RWPE2 (cell line): ENCODE measurements around the gene HPDL.

ENCODE experiments used
- ATAC-seq: fragments of 200-7000 bp; cut with Tn5 transposase; 3 replicates; pipeline ENCODE4 v1.9.1; 2021; ENCODE audit warnings: low read depth
- DNase-seq: peaks from one replicate; pipeline ENCODE4 v3.0.0-alpha.2; 2020; ENCODE audit warnings: low spot score
- H3K27ac ChIP-seq: fragments of 450-650 bp; 2 replicates; pipeline ENCODE4 v1.5.1; 2017; ENCODE audit warnings: mild to moderate bottlenecking; ENCODE audit not compliant: poor library complexity, severe bottlenecking
- H3K27me3 ChIP-seq: fragments of 250-450 bp; sonication (Bioruptor Pico); 2 replicates; pipeline ENCODE4 v1.5.1; 2021; ENCODE audit warnings: mild to moderate bottlenecking, moderate library complexity; ENCODE audit not compliant: insufficient read depth, poor library complexity, severe bottlenecking
- H3K36me3 ChIP-seq: fragments of 250-450 bp; sonication (Bioruptor Pico); 2 replicates; pipeline ENCODE4 v1.5.1; 2020; ENCODE audit warnings: low read depth, mild to moderate bottlenecking, moderate library complexity
- H3K4me1 ChIP-seq: fragments of 250-450 bp; sonication (Bioruptor Pico); 2 replicates; pipeline ENCODE4 v1.5.1; 2021; ENCODE audit warnings: mild to moderate bottlenecking, moderate library complexity; ENCODE audit not compliant: insufficient read depth, poor library complexity, severe bottlenecking
- H3K4me3 ChIP-seq: fragments of 250-450 bp; sonication (Bioruptor Pico); 2 replicates; pipeline ENCODE4 v1.5.1; 2021; ENCODE audit warnings: mild to moderate bottlenecking, moderate library complexity; ENCODE audit not compliant: severe bottlenecking
- H3K9me3 ChIP-seq: fragments of 250-450 bp; sonication (Bioruptor Pico); 2 replicates; pipeline ENCODE4 v1.5.1; 2021; ENCODE audit warnings: mild to moderate bottlenecking, moderate library complexity; ENCODE audit not compliant: severe bottlenecking
- CTCF ChIP-seq: fragments of 450-650 bp; IDR thresholded peaks from one replicate; pipeline ENCODE4 v1.5.1; 2017; ENCODE audit warnings: mild to moderate bottlenecking, moderate library complexity; ENCODE audit not compliant: poor library complexity, severe bottlenecking

HPDL gene

GRCh38 chr1:45335855-45336324 lies 9.2 kb downstream of the HPDL start:
- DNase-seq, result no peak
- peak overlapping the region; percentile 37 for H3K27ac ChIP-seq
- 0 out of 3 replicates have a peak, but pooled peaks have one; percentile 12 for ATAC-seq
- no peaks in the 10 kb centered on the region for H3K27me3 ChIP-seq
- H3K4me1 ChIP-seq, result no peaks in the 10 kb centered on the region
- no peak for TF ChIP-seq CTCF
- H3K4me3 ChIP-seq, result no peak overlapping the region
- H3K36me3 ChIP-seq, result peaks cover 19% of the 10 kb centered on the region
- H3K9me3 ChIP-seq, result no peaks in the 10 kb centered on the region

DNA sequence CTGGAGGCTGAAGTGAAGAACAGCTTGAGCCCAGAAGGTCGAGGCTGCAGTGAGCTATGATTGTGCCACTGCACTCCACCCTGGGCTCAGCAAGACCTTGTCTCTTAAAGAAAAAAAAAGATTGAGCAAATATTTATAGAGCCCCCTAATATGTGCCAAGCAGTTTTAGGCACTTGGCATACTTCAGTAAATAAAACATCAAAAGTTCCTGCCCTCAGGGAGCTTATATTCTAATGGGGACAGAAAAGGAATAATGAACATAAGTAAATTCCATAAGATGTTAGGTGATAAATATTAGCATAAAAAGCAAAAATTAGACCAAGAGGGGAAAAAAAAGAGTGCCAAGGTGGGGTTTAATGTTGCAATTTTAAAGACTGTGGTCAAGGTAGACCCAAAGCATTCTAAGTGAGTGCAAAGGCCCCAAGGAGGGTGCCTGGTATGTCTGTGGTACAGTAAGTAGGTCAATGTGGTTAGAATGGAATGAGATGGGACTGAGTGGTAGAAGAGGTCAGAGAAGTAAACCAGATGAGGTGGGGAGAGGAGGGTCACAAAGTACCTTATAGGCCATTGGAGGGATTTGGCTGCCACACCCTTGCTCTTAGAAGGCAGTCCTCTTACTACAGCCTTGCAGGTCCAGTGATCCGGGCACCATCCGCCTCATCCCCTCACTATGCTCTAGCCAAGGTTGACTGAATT lies 11.1 kb downstream of the HPDL start:
- Histone ChIP-seq H3K36me3 (peaks cover 31% of the 10 kb centered on the region), H3K4me1 (no peaks in the 10 kb centered on the region), H3K4me3 (no peak overlapping the region), H3K27me3 (no peaks in the 10 kb centered on the region), H3K9me3 (no peaks in the 10 kb centered on the region), H3K27ac (no peak overlapping the region)
- ATAC-seq (no peak), DNase-seq (no peak)
- no peak for TF ChIP-seq CTCF

GRCh38 chr1:45339789-45340558 lies 13.3 kb downstream of the HPDL start, which contains the start of the genes MUTYH and TOE1:
Gene MUTYH (minus strand): TSS chr1:45340440. CDS start chr1:45334505, 5,935 bp downstream.
Gene TOE1 (plus strand): TSS chr1:45340170. CDS start chr1:45340253, 83 bp downstream.
- no peaks in the 10 kb centered on the region for H3K27me3 ChIP-seq
- peak within 1 kb of the TSS; percentile 81 for H3K27ac ChIP-seq
- H3K4me3 ChIP-seq, result peak within 1 kb of the TSS; percentile 55
- TF ChIP-seq CTCF, result no peak
- DNase-seq (peak; percentile 95), ATAC-seq (peak; percentile 82)
- H3K4me1 ChIP-seq, result no peaks in the 10 kb centered on the region
- H3K36me3 ChIP-seq, result peaks cover 34% of the 10 kb centered on the region
- H3K9me3 ChIP-seq, result no peaks in the 10 kb centered on the region

GRCh38 chr1:45340816-45341466 lies 14.2 kb downstream of the HPDL start:
- DNase-seq (no peak), ATAC-seq (no peak)
- H3K9me3 ChIP-seq, result no peaks in the 10 kb centered on the region
- H3K4me1 ChIP-seq, result no peaks in the 10 kb centered on the region
- peaks cover 34% of the 10 kb centered on the region for H3K36me3 ChIP-seq
- peak overlapping the region; percentile 55 for H3K4me3 ChIP-seq
- no peaks in the 10 kb centered on the region for H3K27me3 ChIP-seq
- H3K27ac ChIP-seq, result peak overlapping the region; percentile 81
- TF ChIP-seq CTCF, result no peak
